Erythroblast (primary cell): ENCODE measurements around the gene BFSP1.

Source experiments
- GATA1 ChIP-seq: IDR thresholded peaks from 2 replicates; pipeline ENCODE4 v1.6.1; 2011; ENCODE audit warnings: low read depth, mild to moderate bottlenecking, control low read depth, low read length, moderate library complexity
- POLR2A ChIP-seq: IDR thresholded peaks from 2 replicates; pipeline ENCODE4 v1.6.1; 2011; ENCODE audit warnings: mild to moderate bottlenecking, low read length

DNA sequence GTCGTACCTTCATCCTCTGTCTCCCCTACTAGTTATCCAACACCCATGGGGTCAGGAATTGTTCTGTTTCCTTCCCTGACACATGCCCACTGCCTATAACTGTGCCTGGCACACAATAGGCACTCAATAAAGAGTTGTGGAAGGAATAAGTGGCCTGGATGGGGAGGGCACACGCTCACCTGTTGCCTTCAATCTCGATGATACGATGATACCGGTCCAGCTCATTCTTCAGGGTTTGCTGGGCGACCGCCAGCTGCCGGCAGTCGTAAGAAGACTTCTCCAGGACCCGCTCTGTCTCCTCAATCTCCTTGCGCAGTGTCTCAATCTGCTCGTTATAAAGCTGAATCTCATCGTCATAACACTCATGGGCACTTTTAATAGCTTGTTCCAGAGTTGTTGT is 32.5 kb downstream of the BFSP1 start:
- TF ChIP-seq POLR2A, result no peak
- TF ChIP-seq GATA1, result no peak
